ENCODE data around the gene LCN12.
"Not testable (repeated sequence)": the region's sequence is repeated elsewhere in the genome, so short reads cannot be mapped to it uniquely, and the experiment has no call there.

Gene LCN12

GRCh38 chr9:136991993-136992818 is 40.1 kb downstream of the LCN12 start, which contains the start of gene PAXX:
PAXX (plus strand) TSS chr9:136992422; CDS start chr9:136992444, 22 bp downstream.
- H3K4me3 Mint-ChIP-seq: peak within 1 kb of the TSS; percentile 85
- H3K9me3 Mint-ChIP-seq: no peaks in the 10 kb centered on the region
- peaks cover 7% of the 10 kb centered on the region for H3K27me3 Mint-ChIP-seq
- H3K27ac Mint-ChIP-seq: peak within 1 kb of the TSS; percentile 70
- H3K4me1 Mint-ChIP-seq (ENCODE audit: low read depth): peaks cover 25% of the 10 kb centered on the region
- no peaks in the 10 kb centered on the region for H3K36me3 Mint-ChIP-seq (ENCODE audit: low read depth)

GRCh38 chr9:136992819-136993369 is 40.8 kb downstream of the LCN12 start:
- peak overlapping the region; percentile 85 for H3K4me3 Mint-ChIP-seq
- H3K27ac Mint-ChIP-seq: peak overlapping the region; percentile 70
- peaks cover 32% of the 10 kb centered on the region for H3K4me1 Mint-ChIP-seq (ENCODE audit: low read depth)
- peaks cover 2% of the 10 kb centered on the region for H3K27me3 Mint-ChIP-seq
- no peaks in the 10 kb centered on the region for H3K9me3 Mint-ChIP-seq
- no peaks in the 10 kb centered on the region for H3K36me3 Mint-ChIP-seq (ENCODE audit: low read depth)

GRCh38 chr9:136994180-136994887 is 42.3 kb downstream of the LCN12 start:
- H3K4me3 Mint-ChIP-seq: no peak overlapping the region
- no peaks in the 10 kb centered on the region for H3K9me3 Mint-ChIP-seq
- H3K27ac Mint-ChIP-seq: no peak overlapping the region
- H3K4me1 Mint-ChIP-seq (ENCODE audit: low read depth): peaks cover 43% of the 10 kb centered on the region
- no peaks in the 10 kb centered on the region for H3K36me3 Mint-ChIP-seq (ENCODE audit: low read depth)
- no peaks in the 10 kb centered on the region for H3K27me3 Mint-ChIP-seq

GRCh38 chr9:136994888-136995230 is 42.8 kb downstream of the LCN12 start:
- Mint-ChIP-seq H3K4me3 (no peak overlapping the region), H3K27ac (no peak overlapping the region), H3K4me1 (ENCODE audit: low read depth) (peaks cover 46% of the 10 kb centered on the region), H3K9me3 (no peaks in the 10 kb centered on the region), H3K27me3 (no peaks in the 10 kb centered on the region), H3K36me3 (ENCODE audit: low read depth) (no peaks in the 10 kb centered on the region)

- Mint-ChIP-seq H3K27me3 (no peaks in the 10 kb centered on the region), H3K36me3 (ENCODE audit: low read depth) (no peaks in the 10 kb centered on the region), H3K4me3 (no peak overlapping the region), H3K9me3 (no peaks in the 10 kb centered on the region), H3K4me1 (ENCODE audit: low read depth) (peaks cover 51% of the 10 kb centered on the region), H3K27ac (no peak overlapping the region)
Observed at GRCh38 chr9:136995362-136995761, 43.3 kb downstream of the LCN12 start.

- H3K27me3 Mint-ChIP-seq: no peaks in the 10 kb centered on the region
- no peaks in the 10 kb centered on the region for H3K9me3 Mint-ChIP-seq
- peak overlapping the region; percentile 10 for H3K4me3 Mint-ChIP-seq
- no peaks in the 10 kb centered on the region for H3K36me3 Mint-ChIP-seq (ENCODE audit: low read depth)
- no peak overlapping the region for H3K27ac Mint-ChIP-seq
- H3K4me1 Mint-ChIP-seq (ENCODE audit: low read depth): peaks cover 55% of the 10 kb centered on the region
Observed at GRCh38 chr9:136995772-136996311, 43.8 kb downstream of the LCN12 start.

GRCh38 chr9:136996361-136997292 is 44.6 kb downstream of the LCN12 start, which contains the start of gene CLIC3:
CLIC3 (minus strand) TSS chr9:136996568; CDS start chr9:136996543, 25 bp downstream.
- no peaks in the 10 kb centered on the region for H3K27me3 Mint-ChIP-seq
- H3K4me3 Mint-ChIP-seq: peak within 1 kb of the TSS; percentile 10
- no peak within 1 kb of the TSS for H3K27ac Mint-ChIP-seq
- H3K4me1 Mint-ChIP-seq (ENCODE audit: low read depth): peaks cover 51% of the 10 kb centered on the region
- H3K36me3 Mint-ChIP-seq (ENCODE audit: low read depth): no peaks in the 10 kb centered on the region
- no peaks in the 10 kb centered on the region for H3K9me3 Mint-ChIP-seq

GRCh38 chr9:136997371-136997770 is 45.3 kb downstream of the LCN12 start:
- Mint-ChIP-seq H3K9me3 (no peaks in the 10 kb centered on the region), H3K4me3 (peak overlapping the region; percentile 43), H3K4me1 (ENCODE audit: low read depth) (peaks cover 49% of the 10 kb centered on the region), H3K27ac (no peak overlapping the region), H3K27me3 (no peaks in the 10 kb centered on the region), H3K36me3 (ENCODE audit: low read depth) (no peaks in the 10 kb centered on the region)

- Mint-ChIP-seq H3K36me3 (ENCODE audit: low read depth) (no peaks in the 10 kb centered on the region), H3K27me3 (no peaks in the 10 kb centered on the region), H3K4me1 (ENCODE audit: low read depth) (peaks cover 49% of the 10 kb centered on the region), H3K9me3 (no peaks in the 10 kb centered on the region), H3K4me3 (peak overlapping the region; percentile 43), H3K27ac (peak overlapping the region; percentile 68)
Observed at GRCh38 chr9:136997830-136998234, 45.8 kb downstream of the LCN12 start.

- H3K4me3 Mint-ChIP-seq: peak overlapping the region; percentile 61
- no peaks in the 10 kb centered on the region for H3K36me3 Mint-ChIP-seq (ENCODE audit: low read depth)
- peak overlapping the region; percentile 83 for H3K27ac Mint-ChIP-seq
- no peaks in the 10 kb centered on the region for H3K9me3 Mint-ChIP-seq
- H3K27me3 Mint-ChIP-seq: no peaks in the 10 kb centered on the region
- peaks cover 39% of the 10 kb centered on the region for H3K4me1 Mint-ChIP-seq (ENCODE audit: low read depth)
Observed at GRCh38 chr9:137000177-137000930, 48.3 kb downstream of the LCN12 start.

- no peaks in the 10 kb centered on the region for H3K27me3 Mint-ChIP-seq
- H3K36me3 Mint-ChIP-seq (ENCODE audit: low read depth): no peaks in the 10 kb centered on the region
- H3K9me3 Mint-ChIP-seq: no peaks in the 10 kb centered on the region
- H3K4me3 Mint-ChIP-seq: no peak overlapping the region
- H3K27ac Mint-ChIP-seq: no peak overlapping the region
- H3K4me1 Mint-ChIP-seq (ENCODE audit: low read depth): peaks cover 42% of the 10 kb centered on the region
Observed at GRCh38 chr9:137001857-137002645, 50.0 kb downstream of the LCN12 start.

- H3K36me3 Mint-ChIP-seq (ENCODE audit: low read depth): no peaks in the 10 kb centered on the region
- H3K27me3 Mint-ChIP-seq: no peaks in the 10 kb centered on the region
- no peaks in the 10 kb centered on the region for H3K9me3 Mint-ChIP-seq
- no peak overlapping the region for H3K4me3 Mint-ChIP-seq
- H3K27ac Mint-ChIP-seq: no peak overlapping the region
- peaks cover 37% of the 10 kb centered on the region for H3K4me1 Mint-ChIP-seq (ENCODE audit: low read depth)
Observed at GRCh38 chr9:137002646-137003041, 50.6 kb downstream of the LCN12 start.

- H3K9me3 Mint-ChIP-seq; H3K27me3 Mint-ChIP-seq; H3K27ac Mint-ChIP-seq; H3K4me3 Mint-ChIP-seq; H3K36me3 Mint-ChIP-seq (ENCODE audit: low read depth): not testable (repeated sequence)
- H3K4me1 Mint-ChIP-seq (ENCODE audit: low read depth): peaks cover 24% of the 10 kb centered on the region
Observed at GRCh38 chr9:137004285-137004684, 52.2 kb downstream of the LCN12 start.

All from stimulated activated naive CD8-positive, alpha-beta T cell treated with anti-CD3 and anti-CD28 coated beads, Interleukin-15, Interleukin-2, amounts not matched to agents 100 ng/mL and 50 ng/mL, for 24 hours (primary cell).